NCI-H1694 treated with DMSO at 0.1 percent for 48 hours (cell line): Measurements from ENCODE around the gene EXD3.

Experiments used
- DNase-seq: peaks from one replicate; lab custom pipeline; 2025; lab: John Stamatoyannopoulos, UW

EXD3 gene

DNA sequence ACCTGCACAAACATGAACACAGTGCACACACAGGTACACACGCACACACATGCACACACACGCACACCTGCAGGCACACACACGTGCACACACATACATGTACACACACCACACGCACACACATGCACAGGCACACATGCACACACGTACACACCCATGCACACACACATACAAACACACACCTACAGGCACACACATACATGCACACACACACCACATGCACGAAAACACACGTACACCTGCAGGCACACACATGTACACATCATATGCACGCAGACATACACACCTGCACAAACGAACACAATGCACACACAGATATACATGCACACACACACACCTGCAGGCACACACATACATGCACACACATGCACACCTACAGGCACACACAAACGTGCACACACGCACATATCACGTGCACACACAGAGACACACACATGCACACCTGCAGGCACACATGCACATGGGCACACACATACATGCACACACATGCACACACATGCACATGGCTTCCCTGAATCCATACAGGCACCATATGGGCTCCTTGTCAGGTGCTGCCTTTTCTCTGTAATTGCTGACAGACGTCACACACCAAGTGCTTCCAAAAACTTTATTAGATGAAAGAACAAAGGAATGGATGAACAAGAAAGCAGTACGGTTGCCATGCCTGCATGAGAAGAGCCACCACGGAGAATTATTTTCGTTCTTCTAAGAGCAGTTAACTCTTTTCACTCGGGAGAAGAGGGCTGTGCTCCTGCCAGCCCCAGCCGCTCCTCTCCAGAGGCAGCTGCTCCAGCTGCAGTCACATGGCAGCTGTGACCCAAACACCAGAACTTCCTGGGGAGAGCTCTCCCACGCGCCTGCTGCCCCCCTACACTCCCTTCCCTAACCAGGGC is 57.2 kb downstream of the EXD3 start:
- peak; percentile 1 for DNase-seq

DNA sequence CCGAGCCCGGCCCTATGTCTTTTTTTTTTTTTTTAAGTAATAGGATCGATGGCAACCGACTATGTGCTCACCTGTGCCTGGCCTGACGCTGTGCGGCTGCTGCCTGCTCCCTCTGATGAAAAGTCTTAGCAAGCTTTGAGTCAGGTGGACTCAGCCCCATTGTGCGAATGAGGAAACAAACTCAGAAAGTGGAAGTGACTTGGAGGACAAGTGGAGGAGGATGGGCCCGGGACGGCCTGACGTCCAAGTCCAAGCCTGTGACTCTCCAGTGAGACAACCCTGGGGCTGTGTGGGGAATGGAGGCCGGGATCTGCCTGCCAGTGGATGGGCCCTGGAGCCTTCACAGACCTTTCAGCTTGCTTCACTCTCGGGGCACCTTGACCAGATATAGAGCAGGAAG is 57.9 kb downstream of the EXD3 start:
- DNase-seq = no peak

DNA sequence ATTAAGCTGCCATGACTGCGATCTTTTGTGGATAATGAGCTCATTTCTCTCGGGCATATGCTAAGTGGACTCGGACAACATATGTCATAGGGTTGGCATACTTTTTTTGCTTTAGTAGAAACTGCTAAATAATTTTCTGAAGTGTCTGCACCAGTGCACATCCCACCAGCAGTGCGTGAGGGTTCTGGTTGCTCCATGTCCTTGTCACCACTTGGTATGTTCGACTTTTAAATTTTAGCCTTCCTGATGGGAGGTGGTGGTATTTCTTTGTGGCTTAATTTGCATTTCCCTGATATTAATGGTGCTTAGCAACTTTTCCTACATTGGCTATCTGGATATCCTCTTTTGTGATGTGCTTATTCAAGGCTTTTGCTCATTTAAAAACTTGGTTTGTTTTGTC is 63.1 kb downstream of the EXD3 start:
- no peak for DNase-seq

DNA sequence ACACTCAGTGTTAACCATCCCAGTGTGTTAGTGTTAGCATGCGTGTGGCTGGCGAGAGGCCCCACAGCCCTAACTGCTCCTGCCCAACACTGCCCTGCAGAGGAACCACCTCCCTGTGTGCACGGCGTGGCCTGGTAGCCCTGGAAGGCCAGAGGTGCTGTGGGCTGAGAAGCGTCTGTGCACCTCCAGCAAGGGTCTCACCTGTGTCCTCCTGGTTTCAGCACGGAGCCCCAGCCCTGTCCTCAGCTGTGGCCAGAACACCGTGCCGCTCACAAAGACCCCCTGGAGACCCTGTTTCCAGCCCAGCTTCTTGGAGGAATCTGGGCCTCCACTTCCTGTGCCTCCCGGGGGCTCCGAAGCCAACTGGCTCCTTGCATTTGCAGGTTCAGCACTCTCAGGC is 64.8 kb downstream of the EXD3 start:
- DNase-seq = no peak

DNA sequence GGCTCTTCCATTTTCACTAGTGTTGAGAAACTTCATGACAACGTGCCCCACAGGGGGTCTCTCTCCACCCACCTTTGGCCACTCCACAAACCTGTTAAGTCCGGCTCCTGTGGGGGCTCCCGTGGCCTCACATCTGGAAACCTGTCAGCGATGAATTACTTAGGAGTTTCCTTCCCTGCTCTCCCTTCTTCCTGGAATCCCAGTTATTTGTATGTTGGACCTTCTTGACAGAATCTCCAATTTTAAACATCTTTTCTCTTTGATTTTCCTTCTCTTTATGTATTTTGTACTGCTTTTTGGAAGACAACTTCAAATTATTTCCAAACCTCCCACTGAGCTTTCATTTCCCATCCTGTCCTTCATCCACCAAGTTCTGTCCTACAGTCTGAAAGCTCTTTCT is 65.8 kb downstream of the EXD3 start:
- no peak for DNase-seq

DNA sequence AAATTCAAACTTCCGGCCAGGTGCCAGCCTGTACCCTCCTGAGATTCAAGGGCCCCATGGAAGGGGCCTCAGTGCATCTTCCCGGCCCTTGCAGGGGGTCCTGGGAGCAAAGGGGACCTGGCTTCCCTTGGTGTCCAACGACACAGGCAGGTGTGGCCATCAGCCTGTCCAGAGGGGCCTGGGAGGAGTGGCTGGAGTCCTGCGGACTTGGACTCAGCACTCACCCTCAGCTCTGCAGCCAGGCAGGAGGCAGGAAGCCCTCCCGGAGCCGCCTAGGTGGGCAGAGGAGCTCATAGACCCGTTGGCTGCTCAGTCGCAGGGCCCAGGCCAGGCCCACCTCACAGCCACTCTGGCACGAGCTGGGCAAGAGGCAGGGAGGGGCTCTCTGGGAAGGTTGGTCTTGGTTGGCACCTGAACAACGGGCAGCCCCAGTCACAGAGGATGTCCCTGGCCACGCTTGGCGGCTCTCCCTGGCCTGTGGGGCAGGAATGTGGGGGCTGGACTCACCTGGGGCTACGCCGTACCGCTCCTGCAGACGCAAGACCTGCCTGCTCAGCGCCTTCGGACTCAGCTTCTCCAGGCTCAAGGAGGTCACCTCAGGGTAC is 67.1 kb downstream of the EXD3 start:
- DNase-seq = no peak

DNA sequence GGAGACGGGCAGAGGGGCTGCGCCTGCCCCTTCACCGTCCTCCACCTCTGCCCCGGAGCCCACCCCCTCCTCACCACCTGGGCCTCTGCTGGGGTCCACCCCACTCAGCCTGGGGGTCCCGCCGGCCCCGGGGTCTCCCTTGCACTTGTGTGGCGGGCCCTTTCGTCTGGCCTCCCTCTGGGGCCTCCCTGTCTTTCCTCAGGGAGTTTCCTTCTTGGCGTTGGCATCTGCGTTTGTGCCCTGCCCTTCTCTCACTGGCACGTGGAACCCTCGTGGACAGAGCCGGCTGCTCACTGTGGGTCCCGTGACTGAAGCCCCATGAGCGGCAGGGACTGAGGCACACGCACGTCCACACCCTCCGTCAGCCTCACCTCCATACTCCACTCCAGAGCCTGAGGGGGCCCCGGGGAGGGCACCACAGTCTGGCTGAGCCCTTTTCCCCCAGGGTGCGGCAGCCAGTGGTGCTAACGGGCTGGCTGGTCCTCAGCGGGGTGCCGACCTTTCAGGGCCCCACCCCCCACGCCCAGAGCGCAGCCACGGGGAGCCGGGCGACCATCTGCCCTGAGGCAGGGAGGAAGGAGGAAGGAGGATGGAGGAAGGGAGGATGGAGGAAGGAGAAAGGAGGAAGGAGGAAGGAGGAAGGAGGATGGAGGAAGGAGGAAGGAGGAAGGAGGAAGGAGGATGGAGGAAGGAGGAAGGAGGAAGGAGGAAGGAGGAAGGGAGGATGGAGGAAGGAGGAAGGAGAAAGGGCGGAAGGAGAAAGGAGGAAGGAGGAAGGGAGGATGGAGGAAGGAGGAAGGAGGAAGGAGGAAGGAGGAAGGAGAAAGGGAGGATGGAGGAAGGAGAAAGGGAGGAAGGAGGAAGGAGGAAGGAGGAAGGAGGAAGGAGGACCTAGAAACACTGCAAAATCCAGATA is 67.9 kb downstream of the EXD3 start:
- no peak for DNase-seq

DNA sequence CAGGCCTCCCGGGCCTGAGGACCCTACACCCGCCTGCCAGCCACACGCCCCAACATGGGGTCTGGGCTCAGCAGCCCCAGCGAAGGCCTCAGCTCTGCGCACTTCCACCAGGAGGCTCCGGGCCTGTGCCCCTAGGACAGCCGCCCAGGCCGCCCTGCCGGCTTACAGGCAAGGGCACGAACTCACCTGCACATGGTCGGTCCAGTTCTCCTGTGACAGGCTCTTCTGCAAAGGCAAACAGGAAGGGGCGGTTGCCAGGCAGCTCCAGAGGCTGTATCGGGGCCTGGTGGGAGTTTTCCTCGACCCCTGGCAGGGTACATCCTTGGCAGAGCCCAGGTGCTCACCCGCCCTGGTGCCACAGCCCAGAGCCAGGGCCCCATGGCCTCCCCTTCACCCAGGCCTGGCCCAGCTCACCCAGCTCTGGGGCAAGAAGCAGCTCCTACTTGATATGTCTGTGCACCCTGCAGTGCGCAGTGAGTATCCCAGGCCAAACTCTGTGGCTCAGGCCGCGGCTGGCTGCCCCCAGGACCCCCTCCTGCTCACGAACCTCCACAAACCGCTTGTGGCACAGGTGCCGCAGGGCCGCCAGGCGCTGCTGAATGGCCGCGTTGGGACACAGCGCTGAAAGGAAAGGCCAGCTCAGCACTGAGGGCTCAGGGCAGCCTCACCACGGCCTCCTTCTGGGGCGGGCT is 68.7 kb downstream of the EXD3 start:
- DNase-seq = no peak

DNA sequence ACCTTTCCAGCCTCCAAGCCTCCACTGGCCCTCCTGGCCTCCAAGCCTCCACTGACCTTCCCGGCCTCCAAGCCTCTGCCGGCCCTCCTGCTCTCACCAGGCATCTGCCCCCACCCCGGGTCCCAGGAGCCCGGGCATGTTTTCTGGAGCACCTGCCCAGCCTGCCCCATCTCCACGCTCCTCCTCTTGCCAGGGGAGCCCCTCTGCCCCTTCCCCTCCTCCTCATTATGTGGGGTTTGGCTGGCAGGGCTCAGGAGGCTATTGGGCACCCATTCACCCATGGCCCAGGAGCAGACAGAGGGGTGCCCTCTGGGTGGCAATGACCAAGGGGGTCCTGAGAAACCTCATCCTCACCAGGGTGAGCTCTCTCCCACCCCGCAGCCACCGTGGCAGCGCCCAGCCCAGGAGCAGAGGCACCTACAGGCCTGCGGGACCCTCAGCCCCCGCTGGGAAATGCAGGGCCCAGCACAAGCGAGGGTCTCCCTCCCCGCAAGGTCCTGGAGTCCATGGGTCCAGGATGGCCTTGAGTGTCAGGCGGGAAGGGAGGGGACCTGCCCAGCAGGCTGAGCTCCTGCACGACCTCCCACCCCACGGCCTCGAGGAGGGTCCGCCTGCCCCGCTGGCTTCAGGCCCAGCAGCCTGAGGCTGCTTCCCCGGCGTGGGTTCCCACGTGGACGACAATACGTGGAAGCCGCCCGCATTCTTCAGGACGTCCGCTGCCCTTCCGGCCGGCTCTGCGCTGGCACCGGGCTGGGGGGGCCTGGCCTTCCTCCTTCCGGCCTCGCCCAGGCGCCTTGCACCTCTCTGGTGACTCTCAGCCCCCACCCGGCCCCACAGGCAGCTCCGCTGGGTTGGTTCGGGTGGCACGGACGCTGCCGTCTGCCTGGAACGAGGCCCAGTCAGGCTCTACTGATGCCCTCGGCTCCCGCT is 69.5 kb downstream of the EXD3 start:
- DNase-seq = no peak

DNA sequence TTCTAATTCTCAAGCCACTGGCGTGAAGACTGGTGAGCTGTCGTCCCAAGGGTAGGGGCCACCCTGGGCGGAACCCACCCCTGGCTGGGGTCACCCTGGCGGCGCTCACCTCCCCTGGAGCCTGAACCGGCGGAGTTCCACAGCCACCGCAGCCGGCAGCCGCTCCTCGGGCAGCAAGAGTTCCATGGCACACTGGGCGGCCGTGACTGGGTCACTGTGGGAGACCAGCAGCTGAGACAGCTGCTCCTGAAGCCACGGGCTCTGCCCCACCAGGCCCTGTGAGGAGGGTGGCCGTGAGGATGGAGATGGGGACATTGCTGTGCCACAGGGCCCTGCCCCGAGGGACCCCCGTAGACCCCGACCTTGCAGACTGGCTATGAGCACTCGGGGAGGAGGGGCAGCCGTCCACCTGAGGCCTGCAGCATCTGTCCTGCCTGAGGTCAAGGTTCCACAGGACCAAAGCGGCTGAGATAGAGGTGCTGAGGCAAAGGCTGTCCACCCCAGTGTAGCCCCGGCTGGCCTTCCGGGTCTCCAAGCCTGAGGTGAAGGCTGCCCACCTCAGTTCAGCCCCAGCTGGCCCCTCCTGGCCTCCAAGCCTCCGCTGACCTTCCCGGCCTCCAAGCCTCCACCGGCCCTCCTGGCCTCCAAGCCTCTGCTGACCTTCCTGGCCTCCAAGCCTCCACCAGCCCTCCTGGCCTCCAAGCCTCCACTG is 70.3 kb downstream of the EXD3 start:
- DNase-seq = no peak

DNA sequence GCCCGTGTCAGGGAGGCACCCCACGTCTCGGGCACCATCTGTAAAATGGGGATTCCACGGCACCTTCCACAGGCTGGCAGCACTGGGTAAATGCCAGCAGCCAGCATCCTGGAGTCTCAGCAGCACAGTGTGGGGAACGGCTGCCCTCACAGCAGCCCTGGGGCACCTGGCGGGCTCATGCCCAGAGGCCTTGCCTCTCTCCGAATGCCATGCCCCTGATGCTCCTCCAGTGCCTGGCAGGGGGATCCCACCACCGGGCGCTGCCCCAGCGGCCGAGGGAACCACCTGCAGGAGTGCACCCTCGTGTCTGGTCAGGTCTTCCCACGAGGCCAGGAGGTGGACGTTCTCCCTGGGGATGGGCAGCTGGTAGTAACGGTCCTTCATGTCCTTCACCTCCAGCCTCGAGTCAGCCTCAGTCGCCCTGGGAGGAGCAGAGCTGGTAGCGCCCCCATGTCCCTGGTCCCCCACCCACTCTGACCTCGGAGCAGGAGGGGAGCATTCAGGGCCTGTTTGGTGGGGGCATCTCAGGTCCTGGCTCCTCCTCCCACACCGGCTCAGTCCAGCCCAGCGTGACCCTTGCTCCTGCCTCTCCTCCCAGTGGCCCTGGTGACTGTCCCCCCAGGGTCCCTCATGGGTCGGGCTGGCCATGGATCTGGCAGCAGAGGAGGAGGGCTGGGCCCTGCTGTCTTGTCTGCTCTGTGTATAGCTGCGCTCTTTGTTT is 71.0 kb downstream of the EXD3 start:
- DNase-seq = no peak

DNA sequence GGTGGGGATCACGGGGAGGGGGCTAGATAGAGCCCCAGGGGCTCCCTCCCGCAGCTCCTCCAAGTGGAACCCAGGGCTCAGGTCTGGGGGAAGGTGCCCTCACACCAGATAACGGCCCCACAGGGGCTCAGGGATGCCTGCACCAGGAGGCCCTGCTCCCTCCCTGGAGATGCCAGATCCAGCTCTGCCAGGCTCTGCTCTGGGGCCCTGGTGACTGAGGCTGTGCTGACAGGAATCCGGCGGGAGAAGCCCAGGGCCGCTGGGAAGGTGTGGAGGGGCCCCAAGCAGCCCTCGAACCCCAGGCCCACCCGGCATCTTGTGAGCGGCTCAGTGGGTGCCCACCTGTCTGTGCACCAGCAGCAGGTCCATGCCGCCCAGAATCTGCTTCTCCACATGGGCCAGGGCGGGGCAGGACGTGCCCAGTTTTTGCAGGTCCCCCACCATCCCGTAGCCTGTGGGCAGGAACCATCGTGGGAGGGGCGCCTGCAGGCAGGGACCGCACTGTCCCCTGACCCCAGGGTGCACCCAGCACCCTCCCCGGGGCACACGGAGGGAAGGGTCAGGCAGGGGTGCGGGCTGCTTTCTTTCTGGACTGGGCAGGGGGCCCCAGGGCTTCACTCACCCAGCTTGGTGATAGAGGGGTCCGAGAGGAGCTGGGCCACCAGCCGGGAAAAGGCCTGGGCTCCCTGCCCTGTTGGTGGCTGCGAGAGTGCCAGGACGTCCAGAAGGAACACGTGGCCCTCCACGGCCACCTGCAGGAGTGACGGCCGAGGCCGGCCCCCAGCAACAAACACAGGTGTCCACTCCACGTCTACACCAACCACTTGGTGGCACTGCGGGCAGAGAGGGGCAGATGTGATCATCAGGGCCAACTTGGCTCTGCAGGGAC is 72.0 kb downstream of the EXD3 start:
- DNase-seq = no peak

DNA sequence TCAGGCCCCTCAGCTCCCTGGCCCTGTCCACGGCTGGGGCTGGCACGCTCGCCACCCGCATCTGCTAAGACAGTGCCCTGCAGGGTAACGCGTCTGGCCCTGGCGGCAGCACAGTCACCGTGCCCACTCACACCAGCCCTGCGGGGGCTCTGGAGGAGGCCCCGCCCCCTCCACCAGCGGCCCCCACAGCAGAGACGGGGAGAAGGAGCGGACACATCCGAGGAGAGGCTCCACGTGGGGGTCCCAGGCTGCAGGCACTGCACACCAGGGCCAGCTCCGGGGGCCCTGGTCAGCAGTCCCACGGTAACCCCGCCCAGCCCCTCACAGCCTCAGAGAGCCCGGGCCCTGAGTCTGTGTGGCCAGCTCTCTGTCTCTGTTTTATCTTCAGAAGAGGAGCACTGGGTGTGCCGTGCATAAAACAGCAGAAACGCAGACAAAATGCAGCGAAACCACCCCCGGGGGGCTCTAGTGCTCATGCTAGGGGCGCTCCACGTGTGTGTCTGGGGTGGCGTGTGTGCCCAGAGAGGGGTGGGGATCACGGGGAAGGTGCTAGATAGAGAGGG is 73.4 kb downstream of the EXD3 start:
- no peak for DNase-seq

DNA sequence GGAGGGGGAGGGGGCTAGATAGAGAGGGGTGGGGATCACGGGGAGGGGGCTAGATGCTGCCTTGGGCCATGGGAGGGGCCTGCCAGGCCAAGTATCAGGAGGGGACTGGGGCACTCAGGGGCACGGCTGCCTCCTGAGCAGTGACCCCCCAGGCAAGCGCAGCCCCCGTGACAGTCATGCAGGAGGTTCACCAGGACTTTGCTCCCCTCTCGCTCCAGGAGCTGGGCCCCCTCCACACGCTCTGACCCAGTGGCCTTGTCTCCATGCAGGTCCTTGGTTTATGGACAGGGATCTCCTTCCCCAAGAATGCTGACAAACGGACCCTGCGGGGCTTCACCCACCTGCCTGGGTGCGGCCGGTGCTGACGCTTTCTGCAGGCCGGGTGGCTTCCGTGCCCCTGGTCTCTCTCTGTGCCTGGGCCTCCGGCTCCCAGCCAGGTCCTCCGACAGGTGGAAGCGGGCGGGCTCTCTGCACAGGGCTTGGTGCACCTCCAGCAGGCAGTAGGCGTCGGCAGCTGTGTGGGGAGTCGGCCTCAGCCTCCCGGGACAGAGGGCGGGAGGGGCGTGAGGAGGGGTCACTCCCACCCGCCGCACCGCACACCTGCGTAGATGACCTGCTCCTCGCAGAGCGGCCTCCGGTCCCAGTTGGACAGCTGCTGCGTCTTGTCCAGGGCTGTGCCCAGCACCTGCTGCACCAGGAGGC is 74.0 kb downstream of the EXD3 start:
- no peak for DNase-seq

DNA sequence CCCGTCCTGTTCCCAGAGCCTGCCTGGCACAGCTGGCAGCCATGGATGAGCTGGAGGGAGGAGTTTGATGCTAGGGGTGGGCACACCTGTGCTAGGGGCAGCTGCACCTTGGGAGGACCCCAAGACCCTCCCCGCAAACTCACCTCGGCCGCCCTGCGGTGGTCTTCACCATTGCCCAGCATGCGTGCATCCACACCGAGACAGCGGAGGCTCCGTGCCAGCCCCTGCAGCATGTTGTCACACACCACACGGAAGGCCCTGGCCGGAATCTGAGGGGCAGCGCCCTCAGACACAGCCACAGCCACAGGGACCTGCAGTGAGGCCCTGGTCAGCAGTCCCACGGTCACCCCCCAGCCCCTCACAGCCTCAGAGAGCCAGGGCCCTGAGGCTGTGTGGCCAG is 75.0 kb downstream of the EXD3 start:
- no peak for DNase-seq

DNA sequence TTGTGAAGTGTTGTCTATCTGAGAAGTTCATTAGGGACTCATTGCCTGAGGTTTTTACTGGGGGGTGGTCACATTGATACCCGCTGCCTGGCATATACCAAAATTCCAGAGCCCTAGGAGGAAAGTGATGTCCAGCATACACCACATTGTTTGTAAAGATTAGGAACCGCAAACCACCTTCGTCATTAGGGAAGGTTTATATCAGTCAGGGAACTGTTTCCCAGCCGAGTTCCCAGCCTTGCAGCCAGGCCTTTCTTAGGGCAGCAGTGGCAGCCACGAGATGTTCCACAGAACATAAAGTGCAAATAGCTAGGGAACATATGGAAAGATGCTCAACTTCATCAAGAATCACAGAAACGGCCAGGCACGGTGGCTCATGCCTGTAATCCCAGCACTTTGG is 80.5 kb downstream of the EXD3 start:
- no peak for DNase-seq

DNA sequence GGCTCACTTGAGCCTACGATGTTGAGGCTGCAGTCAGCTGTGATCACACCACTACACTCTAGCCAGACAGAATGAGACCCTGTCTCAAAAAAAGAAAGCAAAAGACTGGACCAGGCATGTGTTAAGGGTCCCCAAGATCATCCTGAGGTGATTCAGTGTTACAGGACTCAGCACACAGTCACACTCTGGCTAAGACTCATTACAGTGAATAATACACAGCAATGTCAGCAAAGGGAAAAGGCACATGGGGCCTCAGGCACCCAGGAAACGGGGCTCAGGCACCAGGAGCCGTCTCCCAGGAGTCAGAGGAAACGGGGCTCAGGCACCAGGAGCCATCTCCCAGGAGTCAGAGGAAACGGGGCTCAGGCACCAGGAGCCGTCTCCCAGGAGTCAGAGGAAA is 81.7 kb downstream of the EXD3 start:
- no peak for DNase-seq
